Fibroblast of lung (primary cell): ENCODE measurements around the gene RPS6KA2. TPM values are rescaled to one million over a fixed set of nuclear protein-coding genes. Genes with fewer than 3 reads are reported as not detected.
A peak's percentile ranks its signal among the peaks of the same experiment; 100 is the strongest.

Experiments used
- DNase-seq, 2 donors: peaks; one replicate each; pipeline versions ENCODE4 v3.0.0 to v3.0.0-alpha.2; 2010; ENCODE audit warnings: low read depth in 2 of 2
- H2AFZ ChIP-seq: 2 replicates; pipeline ENCODE4 v1.5.1; 2012; ENCODE audit warnings: low read length, control low read depth, inconsistent platforms
- H3K27ac ChIP-seq: 2 replicates; pipeline ENCODE4 v1.5.1; 2011; ENCODE audit warnings: low read length, control low read depth; ENCODE audit not compliant: insufficient read depth
- H3K27me3 ChIP-seq: 2 replicates; pipeline ENCODE4 v1.5.1; 2011; ENCODE audit warnings: mild to moderate bottlenecking, low read length; ENCODE audit not compliant: control insufficient read depth, insufficient read depth
- H3K36me3 ChIP-seq: 2 replicates; pipeline ENCODE4 v1.5.1; 2011; ENCODE audit warnings: low read length; ENCODE audit not compliant: control insufficient read depth, insufficient read depth
- H3K4me1 ChIP-seq: 2 replicates; pipeline ENCODE4 v1.5.1; 2011; ENCODE audit warnings: low read length; ENCODE audit not compliant: control insufficient read depth, insufficient read depth; ENCODE audit errors: extremely low read depth
- H3K4me2 ChIP-seq: 2 replicates; pipeline ENCODE4 v1.5.1; 2011; ENCODE audit warnings: low read length, control low read depth; ENCODE audit not compliant: insufficient read depth; ENCODE audit errors: extremely low read depth
- H3K4me3 ChIP-seq, 4 experiments: fragments of 200-600 bp in 1 of 4; sonication (generic) in 1 of 4; replicated peaks in 1 of 4; 2 replicates each; pipeline ENCODE4 v1.5.1; 2011 to 2016; ENCODE audit warnings: low read length in 4 of 4, low read depth in 3 of 4, mild to moderate bottlenecking in 3 of 4, control low read depth in 2 of 4, inconsistent platforms in 1 of 4, mixed read lengths in 1 of 4; ENCODE audit not compliant: insufficient read depth in 1 of 4; ENCODE audit errors: control extremely low read depth in 1 of 4
- H3K79me2 ChIP-seq: 2 replicates; pipeline ENCODE4 v1.5.1; 2012; ENCODE audit warnings: mild to moderate bottlenecking, low read length, inconsistent platforms; ENCODE audit not compliant: control insufficient read depth, insufficient read depth
- H3K9ac ChIP-seq: 2 replicates; pipeline ENCODE4 v1.5.1; 2011; ENCODE audit warnings: mild to moderate bottlenecking, low read length, control low read depth; ENCODE audit not compliant: insufficient read depth
- H3K9me3 ChIP-seq: 2 replicates; pipeline ENCODE4 v1.5.1; 2012; ENCODE audit warnings: low read depth, low read length; ENCODE audit not compliant: control insufficient read depth, insufficient read depth
- H4K20me1 ChIP-seq: 2 replicates; pipeline ENCODE4 v1.5.1; 2011; ENCODE audit warnings: low read length; ENCODE audit not compliant: control insufficient read depth, insufficient read depth; ENCODE audit errors: extremely low read depth
- CTCF ChIP-seq, 2 donors: IDR thresholded peaks in 1 of 2; conservative IDR thresholded peaks in 1 of 2; 1 replicate in 1 of 2; 2 replicates in 1 of 2; pipeline ENCODE4 v1.5.1; 2011 to 2012; ENCODE audit warnings: low read length in 2 of 2, control low read depth in 1 of 2, inconsistent platforms in 1 of 2, low read depth in 1 of 2, mild to moderate bottlenecking in 1 of 2
- EZH2 ChIP-seq: IDR thresholded peaks from 2 replicates; pipeline ENCODE4 v1.5.1; 2012; ENCODE audit warnings: low read length, control low read depth, mild to moderate bottlenecking; ENCODE audit errors: missing control alignments
- polyA plus RNA-seq, 2 donors: library from polyadenylated mRNA; depleted of rRNA in 1 of 2; stranded (reverse) in 1 of 2; unstranded in 1 of 2; fragments of >200 nt; gene quantifications; 2 replicates each; pipeline ENCODE4 v1.2.1, GENCODE V29; 2011 to 2012; ENCODE audit warnings: missing spikeins in 1 of 2
- total RNA-seq: library from RNA; depleted of rRNA; stranded (reverse); fragments of >200 nt; gene quantifications from 2 replicates; pipeline ENCODE4 v1.2.1, GENCODE V29; 2014

The RPS6KA2 gene
- total and polyA plus RNA-seq, 2 donors (not counting 1 experiment from before 2014, with no cell fraction given) = 66.8 to 116 TPM

- Histone ChIP-seq H3K9me3 (no peaks in the 10 kb centered on the region), H3K9ac (no peak overlapping the region), H2AFZ (no peak overlapping the region), H3K27me3 (no peaks in the 10 kb centered on the region), H4K20me1 (no peaks in the 10 kb centered on the region), H3K4me1 (peaks cover 38% of the 10 kb centered on the region), H3K36me3 (no peaks in the 10 kb centered on the region), H3K4me3 (peak overlapping the region in 1 of 4 experiments; percentile 25), H3K79me2 (peaks cover 42% of the 10 kb centered on the region), H3K4me2 (peak overlapping the region; percentile 61), H3K27ac (peak overlapping the region; percentile 33)
- TF ChIP-seq CTCF (conservative IDR thresholded peaks at IDR 0.05 in 1 of 2, IDR thresholded peaks at IDR 0.05 in 1 of 2; ENCODE audit: low read depth in 1 of 2, low read length in 2 of 2) (no peak), EZH2 (no peak)
- DNase-seq = peak; percentile 71 to 94
Observed at GRCh38 chr6:166624275-166624674, 2.8 kb downstream of the RPS6KA2 start.

GRCh38 chr6:166623318-166623717 is 3.7 kb downstream of the RPS6KA2 start:
- peak in 1 of 2 donors; percentile 52 for DNase-seq
- peaks cover 41% of the 10 kb centered on the region for H3K4me1 ChIP-seq
- H4K20me1 ChIP-seq = no peaks in the 10 kb centered on the region
- H3K27me3 ChIP-seq = no peaks in the 10 kb centered on the region
- H3K36me3 ChIP-seq = peaks cover 5% of the 10 kb centered on the region
- peaks cover 47% of the 10 kb centered on the region for H3K79me2 ChIP-seq
- H3K9me3 ChIP-seq = no peaks in the 10 kb centered on the region
- peak overlapping the region; percentile 32 for H3K4me2 ChIP-seq
- H3K4me3 ChIP-seq = peak overlapping the region in 1 of 4 experiments; percentile 5
- TF ChIP-seq EZH2 (no peak), CTCF (conservative IDR thresholded peaks at IDR 0.05 in 1 of 2, IDR thresholded peaks at IDR 0.05 in 1 of 2; ENCODE audit: low read depth in 1 of 2, low read length in 2 of 2) (no peak)
- no peak overlapping the region for H3K9ac ChIP-seq
- H2AFZ ChIP-seq = no peak overlapping the region
- no peak overlapping the region for H3K27ac ChIP-seq

GRCh38 chr6:166621114-166621540 is 5.9 kb downstream of the RPS6KA2 start:
- no peaks in the 10 kb centered on the region for H4K20me1 ChIP-seq
- peaks cover 59% of the 10 kb centered on the region for H3K79me2 ChIP-seq
- DNase-seq = no peak
- no peak overlapping the region for H3K4me3 ChIP-seq
- H3K27me3 ChIP-seq = no peaks in the 10 kb centered on the region
- TF ChIP-seq EZH2 = no peak
- TF ChIP-seq CTCF (conservative IDR thresholded peaks at IDR 0.05 in 1 of 2, IDR thresholded peaks at IDR 0.05 in 1 of 2; ENCODE audit: low read depth in 1 of 2, low read length in 2 of 2) = no peak
- peak overlapping the region; percentile 78 for H3K4me2 ChIP-seq
- peaks cover 41% of the 10 kb centered on the region for H3K4me1 ChIP-seq
- H3K27ac ChIP-seq = peak overlapping the region; percentile 76
- peaks cover 5% of the 10 kb centered on the region for H3K36me3 ChIP-seq
- H3K9me3 ChIP-seq = no peaks in the 10 kb centered on the region
- no peak overlapping the region for H2AFZ ChIP-seq
- H3K9ac ChIP-seq = no peak overlapping the region
